ENCODE results near the gene PTPRU. TPM values are rescaled to one million over a fixed set of nuclear protein-coding genes. Genes with fewer than 3 reads are reported as not detected.

PTPRU gene
- total and polyA plus RNA-seq, 5 donors from 2014 or later = not detected

DNA sequence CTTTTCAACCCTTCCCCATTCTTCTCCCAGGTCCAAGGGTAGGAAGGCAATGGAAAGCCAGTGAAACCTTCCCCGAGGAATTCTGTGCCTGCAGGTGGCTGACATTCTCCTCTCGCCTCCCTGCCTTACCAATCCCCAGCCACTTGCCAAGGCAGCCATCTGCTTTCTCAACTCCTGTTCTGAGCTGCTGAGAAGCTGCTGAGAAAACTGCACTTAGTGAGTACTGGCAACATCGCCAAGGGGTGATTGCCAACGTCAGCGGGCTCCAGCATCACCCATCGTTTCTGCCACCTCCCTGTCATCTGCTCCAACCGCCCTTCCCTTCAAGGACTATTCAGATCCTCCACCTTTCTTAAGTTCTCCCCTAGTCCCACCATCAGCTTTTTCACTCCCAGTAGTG lies 106.0 kb downstream of the PTPRU start:
- Histone ChIP-seq H3K4me1 (ENCODE audit: control insufficient read depth, insufficient read depth, low read length, poor library complexity, severe bottlenecking) (no peaks in the 10 kb centered on the region), H3K4me3 (ENCODE audit: low read depth, low read length) (no peak overlapping the region), H3K27ac (ENCODE audit: insufficient read depth, low read length, poor library complexity, severe bottlenecking) (no peak overlapping the region), H3K36me3 (ENCODE audit: control insufficient read depth, insufficient read depth, low read length) (no peaks in the 10 kb centered on the region), H3K27me3 (ENCODE audit: control insufficient read depth, insufficient read depth, low read length) (no peaks in the 10 kb centered on the region), H3K9me3 (ENCODE audit: control insufficient read depth in 2 of 2, low read length in 2 of 2) (no peaks in the 10 kb centered on the region)
- Mint-ChIP-seq H3K27me3 (peaks cover 26% of the 10 kb centered on the region), H3K4me3 (no peak overlapping the region), H3K4me1 (no peaks in the 10 kb centered on the region), H3K9me3 (peaks cover 0 to 4% (median 0%) of the 10 kb centered on the region in 7 donors), H3K36me3 (no peaks in the 10 kb centered on the region), H3K27ac (peak overlapping the region in 1 of 3 donors; percentile 86)
- ATAC-seq (ENCODE audit: low read depth in 2 of 2) = no peak
- DNase-seq = no peak

DNA sequence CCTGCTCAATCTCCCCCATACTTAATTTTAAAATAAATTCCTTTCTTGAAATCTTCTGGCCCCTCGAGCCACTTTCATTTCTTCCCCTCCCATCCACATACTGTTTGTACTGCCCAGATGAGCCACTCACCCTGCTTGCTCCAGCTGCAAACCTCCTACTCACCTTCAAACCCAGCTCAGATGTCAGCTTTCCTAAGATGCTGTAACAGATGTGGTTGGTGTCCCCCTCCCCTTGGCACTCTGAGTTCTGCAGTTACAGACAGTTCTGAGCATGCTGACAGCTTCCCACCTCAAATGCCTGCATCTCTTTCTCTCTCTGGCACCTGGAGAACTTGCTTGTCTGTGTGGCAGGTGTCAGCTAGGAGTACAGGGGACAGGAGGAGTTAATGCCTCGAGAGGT lies 106.7 kb downstream of the PTPRU start:
- no peaks in the 10 kb centered on the region for H3K27me3 ChIP-seq (ENCODE audit: control insufficient read depth, insufficient read depth, low read length)
- no peak overlapping the region for H3K4me3 Mint-ChIP-seq
- no peaks in the 10 kb centered on the region for H3K4me1 Mint-ChIP-seq
- H3K4me3 ChIP-seq (ENCODE audit: low read depth, low read length) = no peak overlapping the region
- no peak for ATAC-seq (ENCODE audit: low read depth in 2 of 2)
- DNase-seq = no peak
- H3K9me3 Mint-ChIP-seq = peaks cover 0 to 4% (median 0%) of the 10 kb centered on the region in 7 donors
- no peak overlapping the region for H3K27ac ChIP-seq (ENCODE audit: insufficient read depth, low read length, poor library complexity, severe bottlenecking)
- H3K4me1 ChIP-seq (ENCODE audit: control insufficient read depth, insufficient read depth, low read length, poor library complexity, severe bottlenecking) = no peaks in the 10 kb centered on the region
- no peaks in the 10 kb centered on the region for H3K36me3 Mint-ChIP-seq
- H3K27me3 Mint-ChIP-seq = peaks cover 29% of the 10 kb centered on the region
- H3K27ac Mint-ChIP-seq = peak overlapping the region in 1 of 3 donors; percentile 86
- no peaks in the 10 kb centered on the region for H3K36me3 ChIP-seq (ENCODE audit: control insufficient read depth, insufficient read depth, low read length)
- no peaks in the 10 kb centered on the region for H3K9me3 ChIP-seq (ENCODE audit: control insufficient read depth in 2 of 2, low read length in 2 of 2)

DNA sequence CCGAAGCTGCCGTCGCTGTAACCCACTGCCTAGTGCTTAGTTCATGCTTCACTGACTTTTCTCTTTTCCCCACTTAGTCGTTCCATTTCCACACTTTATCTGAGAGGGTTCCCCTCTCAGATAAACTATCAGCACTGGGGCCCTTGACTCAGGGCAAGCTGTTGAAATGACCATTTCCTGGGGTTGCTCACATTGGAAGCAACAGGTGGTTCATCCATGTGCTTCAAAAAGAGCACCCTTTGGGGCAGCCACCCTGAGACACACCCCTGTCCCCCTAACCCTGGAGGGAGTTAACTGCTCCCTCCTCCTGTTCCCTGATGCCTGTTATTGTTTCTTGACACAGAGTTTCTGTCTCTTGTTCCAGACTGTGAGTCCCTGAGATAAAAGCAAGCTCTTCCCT lies 107.2 kb downstream of the PTPRU start:
- Mint-ChIP-seq H3K4me3 (no peak overlapping the region), H3K36me3 (no peaks in the 10 kb centered on the region), H3K27me3 (peaks cover 31% of the 10 kb centered on the region)

DNA sequence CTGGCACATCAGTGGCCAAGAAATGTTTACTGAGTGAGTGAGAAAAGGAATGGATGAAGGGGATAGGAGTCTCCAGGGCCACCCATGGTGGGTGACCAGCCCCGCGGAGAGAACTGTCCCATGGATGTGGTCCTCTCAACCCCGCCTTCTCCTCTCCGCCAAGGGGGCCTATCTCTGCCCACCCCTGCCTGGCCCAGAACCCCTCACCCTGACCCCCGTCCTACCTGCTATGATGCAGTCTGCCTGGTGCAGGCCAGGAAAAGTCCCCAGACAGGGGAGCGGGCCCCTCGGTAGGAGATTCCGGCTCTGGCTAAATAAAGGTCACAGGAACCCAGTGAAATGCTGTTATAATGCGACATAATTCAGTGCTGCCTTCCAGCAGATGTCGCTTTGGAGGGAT lies 107.6 kb downstream of the PTPRU start:
- H3K27me3 ChIP-seq (ENCODE audit: control insufficient read depth, insufficient read depth, low read length) = no peaks in the 10 kb centered on the region
- H3K4me1 Mint-ChIP-seq = no peaks in the 10 kb centered on the region
- no peak overlapping the region for H3K27ac ChIP-seq (ENCODE audit: insufficient read depth, low read length, poor library complexity, severe bottlenecking)
- ATAC-seq (ENCODE audit: low read depth in 2 of 2) = no peak
- H3K4me3 Mint-ChIP-seq = no peak overlapping the region
- no peak overlapping the region for H3K27ac Mint-ChIP-seq
- H3K4me3 ChIP-seq (ENCODE audit: low read depth, low read length) = no peak overlapping the region
- peaks cover 34% of the 10 kb centered on the region for H3K27me3 Mint-ChIP-seq
- no peaks in the 10 kb centered on the region for H3K9me3 ChIP-seq (ENCODE audit: control insufficient read depth in 2 of 2, low read length in 2 of 2)
- H3K36me3 ChIP-seq (ENCODE audit: control insufficient read depth, insufficient read depth, low read length) = no peaks in the 10 kb centered on the region
- H3K4me1 ChIP-seq (ENCODE audit: control insufficient read depth, insufficient read depth, low read length, poor library complexity, severe bottlenecking) = no peaks in the 10 kb centered on the region
- DNase-seq = no peak
- H3K9me3 Mint-ChIP-seq = peaks cover 0 to 4% (median 0%) of the 10 kb centered on the region in 7 donors
- H3K36me3 Mint-ChIP-seq = no peaks in the 10 kb centered on the region

More for the DNA sequence above, 107.2 kb downstream of the PTPRU start:
- no peaks in the 10 kb centered on the region for H3K4me1 ChIP-seq (ENCODE audit: control insufficient read depth, insufficient read depth, low read length, poor library complexity, severe bottlenecking)
- Mint-ChIP-seq H3K4me1 (no peaks in the 10 kb centered on the region), H3K27ac (no peak overlapping the region), H3K9me3 (peaks cover 0 to 4% (median 0%) of the 10 kb centered on the region in 7 donors)
- DNase-seq (no peak), ATAC-seq (ENCODE audit: low read depth in 2 of 2) (no peak)
- no peaks in the 10 kb centered on the region for H3K36me3 ChIP-seq (ENCODE audit: control insufficient read depth, insufficient read depth, low read length)
- H3K27me3 ChIP-seq (ENCODE audit: control insufficient read depth, insufficient read depth, low read length) = no peaks in the 10 kb centered on the region
- no peak overlapping the region for H3K4me3 ChIP-seq (ENCODE audit: low read depth, low read length)
- H3K27ac ChIP-seq (ENCODE audit: insufficient read depth, low read length, poor library complexity, severe bottlenecking) = no peak overlapping the region
- H3K9me3 ChIP-seq (ENCODE audit: control insufficient read depth in 2 of 2, low read length in 2 of 2) = no peaks in the 10 kb centered on the region

DNA sequence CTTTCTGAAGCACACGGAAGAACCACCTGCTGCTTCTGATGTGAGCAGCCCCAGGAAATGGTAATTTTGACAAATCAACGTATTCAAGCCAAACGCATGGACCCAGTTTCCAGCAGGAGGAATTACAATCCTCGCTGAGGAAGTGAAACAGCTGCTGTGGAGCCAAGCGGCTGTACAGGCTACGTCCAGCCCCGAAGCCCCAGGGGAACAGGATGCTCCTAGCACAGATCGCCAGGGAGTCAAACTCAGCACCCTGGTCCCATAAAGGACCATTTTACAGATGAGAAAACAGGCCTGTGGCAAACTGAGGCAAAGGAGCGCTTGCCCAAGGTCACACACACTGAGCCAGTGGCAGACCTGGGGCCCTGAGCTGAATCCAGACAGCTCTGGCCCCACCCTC lies 108.0 kb downstream of the PTPRU start:
- ATAC-seq (ENCODE audit: low read depth in 2 of 2) (no peak), DNase-seq (no peak)
- peaks cover 0 to 4% (median 0%) of the 10 kb centered on the region in 7 donors for H3K9me3 Mint-ChIP-seq
- Histone ChIP-seq H3K4me3 (ENCODE audit: low read depth, low read length) (no peak overlapping the region), H3K4me1 (ENCODE audit: control insufficient read depth, insufficient read depth, low read length, poor library complexity, severe bottlenecking) (no peaks in the 10 kb centered on the region), H3K27ac (ENCODE audit: insufficient read depth, low read length, poor library complexity, severe bottlenecking) (no peak overlapping the region), H3K36me3 (ENCODE audit: control insufficient read depth, insufficient read depth, low read length) (no peaks in the 10 kb centered on the region), H3K27me3 (ENCODE audit: control insufficient read depth, insufficient read depth, low read length) (no peaks in the 10 kb centered on the region), H3K9me3 (ENCODE audit: control insufficient read depth in 2 of 2, low read length in 2 of 2) (no peaks in the 10 kb centered on the region)
- H3K27ac Mint-ChIP-seq = no peak overlapping the region
- H3K4me1 Mint-ChIP-seq = no peaks in the 10 kb centered on the region
- H3K4me3 Mint-ChIP-seq = no peak overlapping the region
- H3K27me3 Mint-ChIP-seq = peaks cover 34% of the 10 kb centered on the region
- H3K36me3 Mint-ChIP-seq = no peaks in the 10 kb centered on the region

DNA sequence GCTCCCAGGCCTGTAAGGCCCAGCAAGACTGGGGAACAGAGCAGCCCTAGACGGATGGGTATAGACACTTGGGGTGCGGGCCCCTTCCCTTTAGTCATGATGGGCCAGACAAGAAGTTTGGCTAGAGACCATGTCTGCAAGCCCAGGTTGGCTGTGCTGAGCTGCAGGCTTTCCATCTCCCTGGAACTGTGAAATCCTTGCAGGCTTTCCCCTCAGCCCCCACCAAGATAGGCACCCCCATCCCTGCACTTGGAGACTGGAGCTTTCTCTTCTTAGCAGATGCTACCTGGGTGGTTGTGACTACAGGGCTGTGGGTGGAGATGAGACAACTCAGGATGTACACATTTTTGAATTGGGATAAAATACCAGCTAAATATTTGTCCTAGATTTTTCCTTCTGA lies 110.3 kb downstream of the PTPRU start:
- Histone ChIP-seq H3K4me3 (ENCODE audit: low read depth, low read length) (no peak overlapping the region), H3K9me3 (ENCODE audit: control insufficient read depth in 2 of 2, low read length in 2 of 2) (no peaks in the 10 kb centered on the region), H3K27ac (ENCODE audit: insufficient read depth, low read length, poor library complexity, severe bottlenecking) (no peak overlapping the region), H3K36me3 (ENCODE audit: control insufficient read depth, insufficient read depth, low read length) (no peaks in the 10 kb centered on the region), H3K4me1 (ENCODE audit: control insufficient read depth, insufficient read depth, low read length, poor library complexity, severe bottlenecking) (no peaks in the 10 kb centered on the region), H3K27me3 (ENCODE audit: control insufficient read depth, insufficient read depth, low read length) (peaks cover 1% of the 10 kb centered on the region)
- H3K27me3 Mint-ChIP-seq = peaks cover 32% of the 10 kb centered on the region
- no peaks in the 10 kb centered on the region for H3K36me3 Mint-ChIP-seq
- peaks cover 0 to 4% (median 0%) of the 10 kb centered on the region in 7 donors for H3K9me3 Mint-ChIP-seq
- H3K4me3 Mint-ChIP-seq = no peak overlapping the region
- H3K4me1 Mint-ChIP-seq = peaks cover 0 to 1% (median 0%) of the 10 kb centered on the region in 4 donors
- H3K27ac Mint-ChIP-seq = no peak overlapping the region
- no peak for ATAC-seq (ENCODE audit: low read depth in 2 of 2)
- no peak for DNase-seq

DNA sequence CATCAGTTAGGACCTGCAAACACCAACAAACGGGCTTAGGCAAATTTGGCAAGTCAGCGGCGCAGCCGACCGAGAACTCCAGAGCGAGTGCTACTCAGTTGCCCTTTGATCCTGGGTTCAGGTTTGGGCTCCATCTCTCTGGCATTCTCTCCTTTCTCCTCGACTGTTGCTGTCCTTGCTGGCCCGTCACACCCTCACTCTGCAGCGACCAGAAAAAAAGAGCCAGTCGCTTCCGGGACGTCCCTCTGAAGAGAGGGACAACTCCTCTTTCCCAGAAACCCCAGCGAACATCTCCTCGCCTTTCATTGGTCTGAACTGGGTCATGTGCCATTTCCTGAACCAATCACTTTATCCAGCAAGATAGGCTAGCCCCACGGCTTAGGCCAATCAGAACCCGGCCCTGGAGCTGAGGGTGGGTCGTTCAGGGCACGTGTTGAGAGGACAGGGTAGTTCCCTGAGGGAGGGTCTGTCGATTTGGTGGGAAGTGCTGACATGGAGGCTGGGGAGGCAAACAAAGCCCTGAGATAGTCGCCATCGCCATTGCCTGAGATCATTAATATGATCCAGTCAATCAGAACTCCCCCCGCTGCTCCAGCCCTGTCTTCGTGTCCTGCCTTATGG lies 113.7 kb downstream of the PTPRU start:
- Mint-ChIP-seq H3K36me3 (no peaks in the 10 kb centered on the region), H3K9me3 (no peaks in the 10 kb centered on the region), H3K27me3 (peaks cover 21% of the 10 kb centered on the region), H3K27ac (no peak overlapping the region), H3K4me3 (no peak overlapping the region), H3K4me1 (peaks cover 0 to 1% (median 0%) of the 10 kb centered on the region in 4 donors)
- H3K36me3 ChIP-seq (ENCODE audit: control insufficient read depth, insufficient read depth, low read length) = no peaks in the 10 kb centered on the region
- no peak overlapping the region for H3K4me3 ChIP-seq (ENCODE audit: low read depth, low read length)
- no peak overlapping the region for H3K27ac ChIP-seq (ENCODE audit: insufficient read depth, low read length, poor library complexity, severe bottlenecking)
- no peaks in the 10 kb centered on the region for H3K4me1 ChIP-seq (ENCODE audit: control insufficient read depth, insufficient read depth, low read length, poor library complexity, severe bottlenecking)
- no peaks in the 10 kb centered on the region for H3K9me3 ChIP-seq (ENCODE audit: control insufficient read depth in 2 of 2, low read length in 2 of 2)
- DNase-seq (no peak), ATAC-seq (ENCODE audit: low read depth in 2 of 2) (no peak)
- H3K27me3 ChIP-seq (ENCODE audit: control insufficient read depth, insufficient read depth, low read length) = peaks cover 5% of the 10 kb centered on the region

DNA sequence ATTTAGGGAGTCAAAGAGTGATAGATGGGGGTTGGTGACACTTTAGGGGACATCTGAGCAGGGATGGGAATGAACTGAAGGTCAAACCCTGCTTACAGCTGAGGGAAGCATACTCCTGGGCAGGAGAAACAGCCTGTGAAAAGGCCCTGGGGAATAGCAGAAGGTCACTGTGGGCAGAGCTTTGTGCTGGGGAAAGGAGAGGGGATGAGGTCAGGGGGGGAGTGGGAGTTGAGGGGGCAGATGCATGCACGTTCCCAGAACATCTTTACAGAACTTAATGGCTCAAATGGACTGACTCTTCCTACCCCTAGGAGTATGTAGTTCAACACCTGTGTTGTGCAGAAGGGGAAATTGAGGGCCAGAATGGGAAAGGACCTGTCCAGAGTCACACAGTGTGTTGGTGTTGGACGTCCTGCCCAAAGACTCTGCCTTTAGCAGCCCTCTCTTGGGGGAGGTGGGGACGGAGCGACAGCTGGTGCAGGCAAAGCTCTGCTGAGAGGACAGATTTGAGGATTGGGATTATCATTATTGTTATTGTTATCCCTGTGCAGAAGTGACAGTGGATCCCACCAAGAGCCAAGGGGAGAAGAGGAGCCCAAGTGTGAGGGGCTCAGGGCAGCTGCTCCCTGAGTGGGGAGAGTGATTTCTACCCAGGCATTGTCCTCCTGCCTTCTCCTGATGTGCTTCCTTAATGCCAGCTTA lies 116.5 kb downstream of the PTPRU start:
- DNase-seq (no peak), ATAC-seq (ENCODE audit: low read depth in 2 of 2) (no peak)
- H3K27ac ChIP-seq (ENCODE audit: insufficient read depth, low read length, poor library complexity, severe bottlenecking) = no peak overlapping the region
- Mint-ChIP-seq H3K27me3 (peaks cover 15% of the 10 kb centered on the region), H3K36me3 (no peaks in the 10 kb centered on the region), H3K9me3 (no peaks in the 10 kb centered on the region), H3K4me3 (no peak overlapping the region), H3K27ac (no peak overlapping the region), H3K4me1 (peaks cover 0 to 1% (median 0%) of the 10 kb centered on the region in 4 donors)
- H3K27me3 ChIP-seq (ENCODE audit: control insufficient read depth, insufficient read depth, low read length) = peaks cover 5% of the 10 kb centered on the region
- no peaks in the 10 kb centered on the region for H3K4me1 ChIP-seq (ENCODE audit: control insufficient read depth, insufficient read depth, low read length, poor library complexity, severe bottlenecking)
- H3K36me3 ChIP-seq (ENCODE audit: control insufficient read depth, insufficient read depth, low read length) = no peaks in the 10 kb centered on the region
- H3K9me3 ChIP-seq (ENCODE audit: control insufficient read depth in 2 of 2, low read length in 2 of 2) = no peaks in the 10 kb centered on the region
- H3K4me3 ChIP-seq (ENCODE audit: low read depth, low read length) = no peak overlapping the region
